Left ventricle myocardium inferior (tissue), 1 donor: ENCODE data around the gene ZNF680. TPM values are rescaled to one million over a fixed set of nuclear protein-coding genes. Genes with fewer than 3 reads are reported as not detected.
A peak's percentile ranks its signal among the peaks of the same experiment; 100 is the strongest.
"Not testable (repeated sequence)": the region's sequence is repeated elsewhere in the genome, so short reads cannot be mapped to it uniquely, and the experiment has no call there.

Experiments used
- DNase-seq: peaks from one replicate; pipeline ENCODE4 v3.0.0-alpha.2; 2020
- H3K27ac ChIP-seq: fragments of 200-600 bp; replicated peaks from 2 replicates; pipeline ENCODE4 v1.8.0; 2021
- H3K27me3 ChIP-seq: fragments of 200-600 bp; 2 replicates; pipeline ENCODE4 v1.8.0; 2021; ENCODE audit warnings: low read depth
- H3K36me3 ChIP-seq: fragments of 200-600 bp; 2 replicates; pipeline ENCODE4 v1.8.0; 2021
- H3K4me1 ChIP-seq: fragments of 200-600 bp; 2 replicates; pipeline ENCODE4 v1.8.0; 2021
- H3K4me3 ChIP-seq: fragments of 200-600 bp; 2 replicates; pipeline ENCODE4 v1.8.0; 2021; ENCODE audit warnings: mild to moderate bottlenecking, moderate library complexity
- H3K9me3 ChIP-seq: fragments of 200-600 bp; replicated peaks from 2 replicates; pipeline ENCODE4 v1.8.0; 2021
- CTCF ChIP-seq: fragments of 200-600 bp; IDR thresholded peaks from 2 replicates; pipeline ENCODE4 v1.8.0; 2021; ENCODE audit warnings: antibody characterized with exemption, mild to moderate bottlenecking, borderline replicate concordance
- intact Hi-C: fragments of 100-400 bp; cut with micrococcal nuclease; formaldehyde crosslinking; loops from one replicate; pipeline ENCODE4 v1.11.0; 2022
- total RNA-seq: library from RNA; stranded (reverse); fragmentation: NEBNext Ultra II Directional; extraction: Animal tissue kit (Norgen Biotek cat#: 25700); gene quantifications from one replicate; pipeline ENCODE4 v1.2.1, GENCODE V29; 2021
- donor health status: DM: no; HTN: yes; CAD: no; lungs with severe emphysema.

Gene ZNF680
- total RNA-seq, 1 donor from 2014 or later, result 21.6 TPM

GRCh38 chr7:64581926-64582894 lies 19.3 kb upstream of the ZNF680 start:
- no peak for DNase-seq
- Histone ChIP-seq H3K27ac (peak overlapping the region; percentile 44), H3K4me1 (peaks cover 14% of the 10 kb centered on the region), H3K36me3 (no peaks in the 10 kb centered on the region), H3K4me3 (no peak overlapping the region), H3K27me3 (no peaks in the 10 kb centered on the region), H3K9me3 (peaks cover 6% of the 10 kb centered on the region)
- TF ChIP-seq CTCF, result no peak
- intact Hi-C loops, result no loop called here

GRCh38 chr7:64581391-64581790 lies 18.5 kb upstream of the ZNF680 start:
- intact Hi-C loops, result no loop called here
- Histone ChIP-seq H3K27ac (peak overlapping the region; percentile 44), H3K9me3 (no peaks in the 10 kb centered on the region), H3K27me3 (no peaks in the 10 kb centered on the region), H3K4me1 (peaks cover 14% of the 10 kb centered on the region), H3K4me3 (no peak overlapping the region), H3K36me3 (no peaks in the 10 kb centered on the region)
- no peak for DNase-seq
- no peak for TF ChIP-seq CTCF

- intact Hi-C loops, result no loop called here
Measured at GRCh38 chr7:64574540-64575099, 11.7 kb upstream of the ZNF680 start.

GRCh38 chr7:64570284-64570605 lies 7.4 kb upstream of the ZNF680 start:
- H3K36me3 ChIP-seq, H3K9me3 ChIP-seq, DNase-seq, intact Hi-C loops, H3K27me3 ChIP-seq, H3K27ac ChIP-seq: not testable (repeated sequence)
- peak overlapping the region; percentile 69 for H3K4me3 ChIP-seq
- H3K4me1 ChIP-seq, result peaks cover 21% of the 10 kb centered on the region

More at GRCh38 chr7:64574540-64575099, 11.7 kb upstream of the ZNF680 start:
- DNase-seq, result peak; percentile 79
- Histone ChIP-seq H3K4me1 (peaks cover 16% of the 10 kb centered on the region), H3K36me3 (no peaks in the 10 kb centered on the region), H3K9me3 (no peaks in the 10 kb centered on the region), H3K4me3 (peak overlapping the region; percentile 63), H3K27ac (no peak overlapping the region), H3K27me3 (no peaks in the 10 kb centered on the region)
- no peak for TF ChIP-seq CTCF

GRCh38 chr7:64569372-64570283 lies 6.8 kb upstream of the ZNF680 start:
- peak; percentile 30 for DNase-seq
- intact Hi-C loops, H3K36me3 ChIP-seq, H3K27ac ChIP-seq, H3K9me3 ChIP-seq, H3K27me3 ChIP-seq: not testable (repeated sequence)
- H3K4me3 ChIP-seq, result peak overlapping the region; percentile 69
- H3K4me1 ChIP-seq, result peaks cover 17% of the 10 kb centered on the region
- TF ChIP-seq CTCF, result peak; percentile 40
